SK-N-SH (cell line): ENCODE data around the gene KCNK15.

Experiments used
- CTCF ChIP-seq: fragments of 200-600 bp; sonication (generic); IDR thresholded peaks from 2 replicates; pipeline ENCODE4 v1.6.1; 2017; ENCODE audit warnings: antibody characterized with exemption, mild to moderate bottlenecking, moderate library complexity
- EP300 ChIP-seq, 2 experiments: IDR thresholded peaks; 2 replicates each; pipeline versions ENCODE4 v1.4.0 to v1.6.1; 2012; ENCODE audit warnings: borderline replicate concordance in 1 of 2, low read depth in 1 of 2, low read length in 1 of 2
- FOSL2 ChIP-seq: IDR thresholded peaks from 2 replicates; pipeline ENCODE4 v1.4.0; 2012; ENCODE audit warnings: low read depth, mild to moderate bottlenecking, moderate library complexity, borderline replicate concordance
- MAX ChIP-seq: IDR thresholded peaks from 2 replicates; pipeline ENCODE4 v1.4.0; 2012; ENCODE audit warnings: low read depth
- MEF2A ChIP-seq: IDR thresholded peaks from 2 replicates; pipeline ENCODE4 v1.4.0; 2012; ENCODE audit warnings: low read depth, borderline replicate concordance
- NFIC ChIP-seq: IDR thresholded peaks from 2 replicates; pipeline ENCODE4 v1.4.0; 2012; ENCODE audit warnings: borderline replicate concordance
- PBX3 ChIP-seq: IDR thresholded peaks from 2 replicates; pipeline ENCODE4; 2012
- POLR2AphosphoS5 ChIP-seq: IDR thresholded peaks from 2 replicates; pipeline ENCODE4 v1.6.1; 2012; ENCODE audit warnings: low read depth, low read length
- RCOR1 ChIP-seq: fragments of 150-350 bp; IDR thresholded peaks from 2 replicates; pipeline ENCODE4 v1.6.1; 2017; ENCODE audit warnings: antibody characterized with exemption, low read length
- REST ChIP-seq: IDR thresholded peaks from 2 replicates; pipeline ENCODE4 v1.6.1; 2012; ENCODE audit warnings: mild to moderate bottlenecking, low read depth, low read length, moderate library complexity
- RFX5 ChIP-seq: IDR thresholded peaks from 2 replicates; pipeline ENCODE4 v1.6.1; 2012; ENCODE audit warnings: mild to moderate bottlenecking, improper control_type of control experiment, low read length
- RXRA ChIP-seq: IDR thresholded peaks from 2 replicates; pipeline ENCODE4 v1.4.0; 2012; ENCODE audit warnings: low read depth, mild to moderate bottlenecking, borderline replicate concordance
- TCF12 ChIP-seq: IDR thresholded peaks from 2 replicates; pipeline ENCODE4 v1.4.0; 2012
- YY1 ChIP-seq: IDR thresholded peaks from 2 replicates; pipeline ENCODE4 v1.4.0; 2012; ENCODE audit warnings: low read depth, mild to moderate bottlenecking

GRCh38 chr20:44742304-44743079 is 3.2 kb upstream of the KCNK15 start:
- no peak for TF ChIP-seq CTCF
- no peak for TF ChIP-seq REST
- no peak for TF ChIP-seq MAX
- TF ChIP-seq POLR2AphosphoS5: no peak
- no peak for TF ChIP-seq TCF12
- TF ChIP-seq YY1: no peak
- no peak for TF ChIP-seq PBX3
- no peak for TF ChIP-seq RFX5
- TF ChIP-seq EP300 (IDR thresholded peaks at IDR 0.05; ENCODE audit: borderline replicate concordance in 1 of 2, low read depth in 1 of 2, low read length in 1 of 2): no peak
- no peak for TF ChIP-seq RXRA
- no peak for TF ChIP-seq FOSL2
- TF ChIP-seq RCOR1: no peak
- no peak for TF ChIP-seq NFIC
- TF ChIP-seq MEF2A: no peak
